Caco-2 (cell line): ENCODE results near the gene FUT7. TPM values are rescaled to one million over a fixed set of nuclear protein-coding genes. Genes with fewer than 3 reads are reported as not detected.
A peak's percentile ranks its signal among the peaks of the same experiment; 100 is the strongest.

Source experiments
- BruUV-seq: library from RNA; stranded (reverse); fragments of 400-500 nt; replicated peaks from 2 replicates; lab custom pipeline; 2021; lab: Mats Ljungman, UMichigan
- CTCF ChIA-PET: fragments of 300-600 bp; sonication (Branson Sonifier 250); formaldehyde crosslinking; loops from one replicate; lab custom pipeline; 2022; ENCODE audit warnings: antibody characterized with exemption; lab: Charles Lee
- POLR2A ChIA-PET: fragments of 300-600 bp; sonication (Branson Sonifier 250); formaldehyde crosslinking; loops from one replicate; lab custom pipeline; 2022; ENCODE audit warnings: antibody characterized with exemption; lab: Charles Lee
- DNase-seq, 2 experiments: peaks; one replicate each; pipeline versions ENCODE4 v3.0.0 to v3.0.0-alpha.2; 2020 to 2022
- H3K27me3 ChIP-seq: replicated peaks from 2 replicates; pipeline ENCODE4 v1.6.0; 2011; ENCODE audit warnings: low read length; ENCODE audit not compliant: control insufficient read depth, insufficient read depth
- H3K36me3 ChIP-seq: 2 replicates; pipeline ENCODE4 v1.5.1; 2011; ENCODE audit warnings: low read length; ENCODE audit not compliant: control insufficient read depth, insufficient read depth
- H3K4me1 ChIP-seq: fragments of 250-450 bp; sonication (Bioruptor Pico); 2 replicates; pipeline ENCODE4 v1.5.1; 2020; ENCODE audit warnings: mild to moderate bottlenecking
- H3K4me3 ChIP-seq: 2 replicates; pipeline ENCODE4 v1.5.1; 2011; ENCODE audit warnings: low read depth, mild to moderate bottlenecking, control low read depth, low read length
- H3K9me3 ChIP-seq: fragments of 250-450 bp; sonication (Bioruptor Pico); 2 replicates; pipeline ENCODE4 v1.5.1; 2020; ENCODE audit warnings: mild to moderate bottlenecking, moderate library complexity
- H3K27ac Mint-ChIP-seq: one replicate; pipeline ENCODE4 v1.8.0; 2022; ENCODE audit warnings: mixed read lengths; ENCODE audit not compliant: unreplicated experiment
- H3K27me3 Mint-ChIP-seq: one replicate; pipeline ENCODE4 v1.8.0; 2022; ENCODE audit warnings: mixed read lengths; ENCODE audit not compliant: insufficient read depth, unreplicated experiment
- H3K36me3 Mint-ChIP-seq: one replicate; pipeline ENCODE4 v1.8.0; 2022; ENCODE audit warnings: mild to moderate bottlenecking, mixed read lengths; ENCODE audit not compliant: insufficient read depth, unreplicated experiment
- H3K4me1 Mint-ChIP-seq: one replicate; pipeline ENCODE4 v1.8.0; 2022; ENCODE audit warnings: low read depth, mixed read lengths; ENCODE audit not compliant: unreplicated experiment
- H3K4me3 Mint-ChIP-seq: one replicate; pipeline ENCODE4 v1.8.0; 2022; ENCODE audit warnings: mild to moderate bottlenecking, moderate library complexity, mixed read lengths; ENCODE audit not compliant: unreplicated experiment
- H3K9me3 Mint-ChIP-seq: one replicate; pipeline ENCODE4 v1.8.0; 2022; ENCODE audit warnings: mixed read lengths; ENCODE audit not compliant: unreplicated experiment
- CTCF ChIP-seq, 2 experiments: fragments of 200-600 bp in 1 of 2; IDR thresholded peaks; 1 replicate in 1 of 2; 2 replicates in 1 of 2; pipeline versions ENCODE4 v1.5.1 to v1.8.0; 2011 to 2022; ENCODE audit warnings: antibody characterized with exemption in 1 of 2, control low read depth in 1 of 2, inconsistent platforms in 1 of 2, low read depth in 1 of 2, low read length in 1 of 2, mild to moderate bottlenecking in 1 of 2, moderate library complexity in 1 of 2; ENCODE audit not compliant: insufficient read depth in 1 of 2, severe bottlenecking in 1 of 2, unreplicated experiment in 1 of 2
- intact Hi-C: fragments of 100-400 bp; cut with micrococcal nuclease; formaldehyde crosslinking; loops from one replicate; pipeline ENCODE4 v1.10.0; 2022; ENCODE audit not compliant: unreplicated experiment
- total RNA-seq: library from RNA; stranded (reverse); gene quantifications from 2 replicates; pipeline ENCODE4 v1.2.3, GENCODE V29; 2022

FUT7 gene
- total RNA-seq, 1 experiment from 2014 or later, result not detected

DNA sequence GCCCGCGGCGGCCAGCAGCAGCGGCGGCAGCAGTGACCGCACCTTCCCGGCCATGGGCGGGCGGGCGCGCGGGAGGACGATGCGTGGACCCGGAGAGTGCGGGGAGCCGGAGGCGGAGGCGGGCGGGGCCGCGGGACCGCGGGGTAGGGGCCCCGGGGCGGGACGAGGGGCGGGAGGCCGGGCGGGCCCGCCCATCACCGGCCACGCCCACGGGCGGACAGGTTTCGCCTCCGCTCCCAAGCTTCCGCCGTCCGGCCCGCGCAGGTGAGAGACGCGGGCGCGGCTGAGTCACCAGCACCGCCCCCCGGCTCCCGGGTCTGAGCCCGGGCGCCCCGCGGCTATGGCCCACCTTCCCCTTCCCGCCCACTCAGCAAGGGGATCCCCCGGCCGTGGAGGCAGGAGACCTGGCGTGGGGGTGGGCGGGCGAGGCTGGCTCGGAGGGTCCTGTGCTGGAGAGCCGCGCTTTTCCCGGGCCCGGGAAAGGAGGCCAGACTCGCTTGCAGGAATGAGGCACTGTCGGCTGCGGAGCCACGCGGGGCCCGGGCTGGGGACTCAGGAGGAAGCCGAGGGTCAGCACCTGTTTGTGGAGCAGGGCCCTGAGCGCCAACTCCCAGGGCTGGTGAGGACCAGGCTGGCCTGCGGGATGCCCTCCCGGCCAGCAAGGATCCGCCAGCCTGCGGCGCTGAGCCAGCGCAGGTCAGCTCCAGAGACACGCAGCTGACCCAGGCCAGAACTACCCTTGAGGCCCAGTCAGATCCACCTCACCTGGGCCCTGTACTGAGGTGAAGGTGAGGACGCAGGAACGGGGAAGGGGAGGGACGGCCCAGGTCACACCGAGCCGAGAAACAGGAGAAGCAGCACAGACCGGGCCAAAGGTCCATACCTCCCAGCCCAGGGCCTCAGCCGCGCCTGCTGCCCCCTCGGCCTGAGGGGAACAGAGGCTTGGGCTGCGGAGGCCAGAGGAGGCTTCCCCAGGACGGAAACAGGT is 22.4 kb upstream of the FUT7 start, which contains the start of gene ENTPD2:
ENTPD2 (minus strand) TSS at position 118 of the 988 bp plus-strand sequence; CDS start at position 54, 64 bp downstream.
- no peaks in the 10 kb centered on the region for H3K36me3 ChIP-seq
- no peaks in the 10 kb centered on the region for H3K9me3 ChIP-seq
- BruUV-seq, result no TSS peak
- peaks cover 6% of the 10 kb centered on the region for H3K4me1 Mint-ChIP-seq
- ChIA-PET CTCF (interaction anchor here (0.7 to 2.8 kb wide), 5 partner anchors 8 to 25 kb away, joined by 3 to 24 read pairs (median 3); partner anchors contain the start of gene NPDC1), POLR2A (interaction anchor here (1.3 kb wide), 1 partner anchor 16 kb away, joined by 9 read pairs; the partner anchor contains the start of gene SAPCD2)
- intact Hi-C loops, result no loop called here
- H3K27me3 Mint-ChIP-seq, result no peaks in the 10 kb centered on the region
- DNase-seq, result peak; percentile 73 to 85
- H3K9me3 Mint-ChIP-seq, result no peaks in the 10 kb centered on the region
- H3K4me3 ChIP-seq, result peak within 1 kb of the TSS; percentile 51
- peaks cover 4% of the 10 kb centered on the region for H3K36me3 Mint-ChIP-seq
- H3K4me1 ChIP-seq, result peaks cover 18% of the 10 kb centered on the region
- TF ChIP-seq CTCF (IDR thresholded peaks at IDR 0.05; ENCODE audit: insufficient read depth in 1 of 2, low read depth in 1 of 2, low read length in 1 of 2, severe bottlenecking in 1 of 2, unreplicated experiment in 1 of 2), result no peak
- H3K27ac Mint-ChIP-seq, result peak within 1 kb of the TSS; percentile 30
- H3K4me3 Mint-ChIP-seq, result peak within 1 kb of the TSS; percentile 66
- no peaks in the 10 kb centered on the region for H3K27me3 ChIP-seq

DNA sequence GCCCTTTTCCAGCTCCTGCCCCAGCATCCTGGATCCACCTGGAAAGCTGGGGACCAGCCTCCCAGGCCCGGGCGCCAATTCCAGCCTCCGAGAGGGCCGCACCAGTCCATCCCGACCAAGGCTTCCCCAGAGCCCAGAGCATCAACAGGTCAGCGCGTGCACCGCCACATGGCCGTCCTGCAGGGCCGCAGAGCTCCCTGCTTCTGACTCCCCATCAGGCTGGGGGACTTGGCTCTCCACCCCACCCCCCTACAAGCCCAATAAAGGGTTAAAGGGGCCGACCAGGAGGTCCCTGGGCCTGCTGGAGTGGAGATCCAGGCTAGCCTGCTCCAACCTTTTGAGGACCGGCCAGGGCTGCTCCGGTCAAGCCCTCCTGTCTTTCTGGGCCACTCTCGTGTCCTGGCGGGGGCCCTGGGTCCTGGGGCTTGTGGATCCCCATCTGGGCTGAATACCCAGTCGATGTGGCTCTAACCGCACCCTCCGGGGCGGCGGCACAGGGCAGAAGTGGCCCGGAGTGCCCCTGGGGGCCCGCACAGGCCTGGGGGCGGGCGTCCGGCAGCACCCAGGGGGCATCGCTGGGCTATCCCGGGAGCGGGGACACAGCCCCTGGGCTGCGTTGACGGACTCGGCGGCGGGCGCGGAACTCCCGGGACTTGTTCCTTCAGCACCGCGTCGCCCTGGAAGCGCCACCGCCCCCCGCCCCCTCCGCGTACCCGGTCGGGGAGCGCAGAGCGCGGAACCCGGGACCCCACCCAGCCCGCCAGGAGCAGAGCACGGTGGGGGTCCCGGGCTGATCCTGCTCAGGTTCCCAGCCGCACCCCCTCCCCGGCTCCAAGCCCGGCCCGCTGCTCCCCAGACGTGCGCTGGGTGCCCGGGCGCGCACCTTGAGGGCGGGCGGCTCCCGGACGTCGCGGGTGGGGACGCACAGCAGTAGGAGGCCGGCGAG is 21.4 kb upstream of the FUT7 start:
- POLR2A ChIA-PET, result interaction anchor here (0.6 to 1.3 kb wide), 2 partner anchors 17 to 33 kb away, joined by 5 to 9 read pairs; partner anchors contain the start of gene SAPCD2
- H3K36me3 Mint-ChIP-seq, result peaks cover 4% of the 10 kb centered on the region
- no peaks in the 10 kb centered on the region for H3K9me3 ChIP-seq
- intact Hi-C loops, result no loop called here
- CTCF ChIA-PET, result interaction anchor here (0.7 to 2.8 kb wide), 7 partner anchors 11 to 24 kb away, joined by 3 to 24 read pairs (median 3); no protein-coding TSS in a partner anchor
- DNase-seq, result no peak
- H3K27me3 ChIP-seq, result no peaks in the 10 kb centered on the region
- no peaks in the 10 kb centered on the region for H3K36me3 ChIP-seq
- no TSS peak for BruUV-seq
- H3K9me3 Mint-ChIP-seq, result no peaks in the 10 kb centered on the region
- no peak for TF ChIP-seq CTCF (IDR thresholded peaks at IDR 0.05; ENCODE audit: insufficient read depth in 1 of 2, low read depth in 1 of 2, low read length in 1 of 2, severe bottlenecking in 1 of 2, unreplicated experiment in 1 of 2)
- no peaks in the 10 kb centered on the region for H3K27me3 Mint-ChIP-seq
- peaks cover 6% of the 10 kb centered on the region for H3K4me1 Mint-ChIP-seq
- H3K4me3 ChIP-seq, result peak overlapping the region; percentile 51
- peak overlapping the region; percentile 66 for H3K4me3 Mint-ChIP-seq
- H3K27ac Mint-ChIP-seq, result no peak overlapping the region
- peaks cover 18% of the 10 kb centered on the region for H3K4me1 ChIP-seq
